ENCODE measurements around the gene PIP5K1B. TPM values are rescaled to one million over a fixed set of nuclear protein-coding genes. Genes with fewer than 3 reads are reported as not detected.

Gene PIP5K1B
- total and polyA plus RNA-seq, 12 donors = 2.1 to 24.0 (median 9.7) TPM

DNA sequence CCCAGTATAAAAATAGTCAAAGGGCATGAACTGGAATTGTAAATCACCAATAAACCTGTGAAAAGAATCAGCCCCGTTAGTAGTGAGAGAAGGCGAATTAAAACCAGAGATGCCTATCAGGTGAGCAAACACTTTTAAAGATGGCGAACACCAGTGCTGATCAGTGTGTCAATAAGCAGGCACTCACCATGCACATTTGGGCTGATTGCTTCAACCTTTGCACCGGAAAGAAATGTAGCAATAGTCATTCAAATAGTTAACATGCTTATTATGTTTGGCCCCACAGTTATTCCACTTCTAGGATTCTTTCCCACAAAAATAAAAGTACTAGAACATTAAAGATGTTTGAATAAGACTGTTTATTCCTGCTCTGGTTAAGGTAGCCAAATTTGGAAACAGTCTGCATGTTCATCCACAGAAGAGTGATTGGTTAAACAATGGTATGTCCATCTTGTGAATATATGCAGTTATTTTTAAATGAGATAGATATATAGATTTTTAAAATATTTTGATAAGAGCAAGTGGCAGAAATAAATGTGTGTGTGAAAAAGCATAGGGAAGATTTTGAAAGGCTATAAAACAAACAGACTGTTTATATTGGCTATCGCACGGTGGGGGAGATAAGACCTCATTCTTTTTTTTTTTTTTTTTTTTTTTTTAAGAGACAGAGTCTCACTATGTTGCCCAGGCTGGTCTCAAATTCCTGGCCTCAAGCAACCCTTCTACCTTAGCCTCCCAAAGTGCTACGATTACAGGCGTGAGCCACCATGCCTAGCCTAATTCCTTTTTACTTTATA is 112.2 kb downstream of the PIP5K1B start:
- H3K9me3 ChIP-seq (replicated peaks in 1 of 3) = no peaks in the 10 kb centered on the region
- H3K4me1 ChIP-seq (replicated peaks in 1 of 2) = no peaks in the 10 kb centered on the region
- TF ChIP-seq, protein P1, sequence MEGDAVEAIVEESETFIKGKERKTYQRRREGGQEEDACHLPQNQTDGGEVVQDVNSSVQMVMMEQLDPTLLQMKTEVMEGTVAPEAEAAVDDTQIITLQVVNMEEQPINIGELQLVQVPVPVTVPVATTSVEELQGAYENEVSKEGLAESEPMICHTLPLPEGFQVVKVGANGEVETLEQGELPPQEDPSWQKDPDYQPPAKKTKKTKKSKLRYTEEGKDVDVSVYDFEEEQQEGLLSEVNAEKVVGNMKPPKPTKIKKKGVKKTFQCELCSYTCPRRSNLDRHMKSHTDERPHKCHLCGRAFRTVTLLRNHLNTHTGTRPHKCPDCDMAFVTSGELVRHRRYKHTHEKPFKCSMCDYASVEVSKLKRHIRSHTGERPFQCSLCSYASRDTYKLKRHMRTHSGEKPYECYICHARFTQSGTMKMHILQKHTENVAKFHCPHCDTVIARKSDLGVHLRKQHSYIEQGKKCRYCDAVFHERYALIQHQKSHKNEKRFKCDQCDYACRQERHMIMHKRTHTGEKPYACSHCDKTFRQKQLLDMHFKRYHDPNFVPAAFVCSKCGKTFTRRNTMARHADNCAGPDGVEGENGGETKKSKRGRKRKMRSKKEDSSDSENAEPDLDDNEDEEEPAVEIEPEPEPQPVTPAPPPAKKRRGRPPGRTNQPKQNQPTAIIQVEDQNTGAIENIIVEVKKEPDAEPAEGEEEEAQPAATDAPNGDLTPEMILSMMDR (IDR thresholded peaks at IDR 0.05) = no peak
- no peak for TF ChIP-seq POLR2A (IDR thresholded peaks at IDR 0.05)
- H3K4me3 ChIP-seq = no peak overlapping the region
- no peak overlapping the region for H3K27ac ChIP-seq
- WGBS, 4 donors = 82 to 87% (median 85%) methylated on average over 8 of the region's 8 CpGs
- no peaks in the 10 kb centered on the region for H3K27me3 ChIP-seq
- DNase-seq = no peak
- intact Hi-C loops (cut with DNase I) = no loop called here
- no peaks in the 10 kb centered on the region for H3K36me3 ChIP-seq (replicated peaks in 1 of 2)

DNA sequence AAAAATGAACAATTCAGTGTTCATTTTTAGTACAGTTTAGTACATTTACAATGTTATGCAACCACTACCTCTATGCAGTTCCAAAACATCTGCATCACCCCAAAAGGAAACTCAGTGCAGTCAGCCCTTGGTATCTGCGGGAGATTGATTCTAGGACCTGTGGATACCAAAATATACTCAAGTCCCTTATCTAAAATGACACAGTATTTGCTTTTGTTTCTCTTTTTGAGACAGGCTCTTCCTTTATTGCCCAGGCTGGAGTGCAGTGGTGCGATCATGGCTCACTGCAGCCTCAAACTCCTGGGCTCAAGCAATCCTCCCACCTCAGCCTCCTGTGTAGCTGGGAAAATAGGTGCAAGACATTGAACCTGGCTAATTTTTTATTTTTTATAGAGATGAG is 114.0 kb downstream of the PIP5K1B start:
- Histone ChIP-seq H3K4me3 (no peak overlapping the region), H3K4me1 (replicated peaks in 1 of 2) (no peaks in the 10 kb centered on the region), H3K9me3 (replicated peaks in 1 of 3) (no peaks in the 10 kb centered on the region), H3K36me3 (replicated peaks in 1 of 2) (no peaks in the 10 kb centered on the region), H3K27ac (no peak overlapping the region), H3K27me3 (no peaks in the 10 kb centered on the region)
- DNase-seq = no peak
- 92 to 100% (median 97%) methylated on average over 2 of the region's 2 CpGs for WGBS, 4 donors
- no peak for TF ChIP-seq POLR2A (IDR thresholded peaks at IDR 0.05)
- TF ChIP-seq, protein P1 (IDR thresholded peaks at IDR 0.05) = no peak
- intact Hi-C loops (cut with DNase I) = no loop called here

DNA sequence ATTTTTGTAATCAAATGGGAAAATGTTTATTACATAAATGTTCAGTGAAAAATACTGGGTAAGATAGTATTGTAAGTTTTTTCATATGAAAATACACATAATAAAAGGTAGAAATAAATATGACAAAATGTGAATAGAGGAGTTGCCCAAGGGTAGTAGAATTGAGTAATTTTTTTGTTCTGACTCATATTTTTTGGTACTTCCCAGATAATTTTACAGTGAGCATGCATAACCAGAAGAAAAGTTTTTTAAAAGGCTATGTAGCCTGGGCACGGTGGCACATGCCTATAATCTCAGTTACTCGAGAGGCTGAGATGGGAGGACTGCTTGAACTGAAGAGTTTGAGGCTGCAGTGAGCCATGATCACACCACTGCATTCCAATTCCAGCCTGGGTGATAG is 116.9 kb downstream of the PIP5K1B start:
- Histone ChIP-seq H3K4me3 (no peak overlapping the region), H3K9me3 (replicated peaks in 1 of 3) (no peaks in the 10 kb centered on the region), H3K27me3 (no peaks in the 10 kb centered on the region), H3K36me3 (replicated peaks in 1 of 2) (no peaks in the 10 kb centered on the region), H3K27ac (no peak overlapping the region), H3K4me1 (replicated peaks in 1 of 2) (no peaks in the 10 kb centered on the region)
- no peak for DNase-seq
- TF ChIP-seq, protein P1 (IDR thresholded peaks at IDR 0.05) = no peak
- no peak for TF ChIP-seq POLR2A (IDR thresholded peaks at IDR 0.05)
- 57 to 77% (median 67%) methylated on average over 2 of the region's 2 CpGs for WGBS, 4 donors
- intact Hi-C loops (cut with DNase I) = no loop called here

DNA sequence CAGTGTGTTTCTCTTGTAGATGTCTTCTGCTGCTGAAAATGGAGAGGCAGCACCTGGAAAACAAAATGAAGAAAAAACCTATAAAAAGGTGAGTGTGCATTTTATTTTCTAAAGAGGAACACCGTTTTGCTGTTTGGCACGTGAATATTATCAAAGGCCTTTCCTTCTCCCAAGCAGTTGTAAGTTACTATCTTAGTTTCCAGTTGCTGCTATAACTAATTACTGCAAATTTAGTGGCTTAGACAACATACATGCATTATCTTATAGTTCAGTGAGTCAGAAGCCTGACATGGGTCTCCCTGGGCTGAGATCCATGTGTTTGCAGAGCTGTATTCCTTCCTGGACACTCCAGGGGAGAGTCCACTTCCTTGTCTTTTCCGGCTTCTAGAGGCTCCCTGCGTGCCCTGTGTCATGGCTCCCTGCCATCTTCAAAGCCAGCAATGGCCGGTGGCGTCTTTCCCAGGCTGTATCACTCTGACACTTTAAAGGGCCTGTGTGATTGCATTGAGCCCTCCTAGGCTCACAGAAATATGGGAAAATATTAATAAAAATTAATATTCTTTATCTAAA is 117.6 kb downstream of the PIP5K1B start:
- intact Hi-C loops (cut with DNase I) = no loop called here
- Histone ChIP-seq H3K27ac (no peak overlapping the region), H3K4me3 (no peak overlapping the region), H3K4me1 (replicated peaks in 1 of 2) (no peaks in the 10 kb centered on the region), H3K27me3 (no peaks in the 10 kb centered on the region), H3K9me3 (replicated peaks in 1 of 3) (no peaks in the 10 kb centered on the region), H3K36me3 (replicated peaks in 1 of 2) (no peaks in the 10 kb centered on the region)
- peak in 4 of 7 donors; percentile 25 to 69 (median 36) for DNase-seq
- no peak for TF ChIP-seq POLR2A (IDR thresholded peaks at IDR 0.05)
- TF ChIP-seq, protein P1 (IDR thresholded peaks at IDR 0.05) = no peak
- WGBS, 4 donors = 53 to 76% (median 63%) methylated on average over 6 of the region's 6 CpGs
